Liver (tissue), 2 donors: ENCODE data around the gene ADCY2.

ENCODE experiments used
- CTCF ChIP-seq: fragments of 150-350 bp; IDR thresholded peaks from 2 replicates; pipeline ENCODE4 v1.5.1; 2017; ENCODE audit warnings: improper control_type of control experiment, low read depth, low read length; ENCODE audit not compliant: missing input control
- TF ChIP-seq, protein P1 (sequence below): IDR thresholded peaks from 2 replicates; pipeline ENCODE4 v1.6.1; 2016; ENCODE audit warnings: antibody characterized with exemption, mild to moderate bottlenecking
- donor health status: healthy.

GRCh38 chr5:7851240-7851592, 455.3 kb downstream of the ADCY2 start:
- no peak for TF ChIP-seq CTCF
- TF ChIP-seq, protein P1, sequence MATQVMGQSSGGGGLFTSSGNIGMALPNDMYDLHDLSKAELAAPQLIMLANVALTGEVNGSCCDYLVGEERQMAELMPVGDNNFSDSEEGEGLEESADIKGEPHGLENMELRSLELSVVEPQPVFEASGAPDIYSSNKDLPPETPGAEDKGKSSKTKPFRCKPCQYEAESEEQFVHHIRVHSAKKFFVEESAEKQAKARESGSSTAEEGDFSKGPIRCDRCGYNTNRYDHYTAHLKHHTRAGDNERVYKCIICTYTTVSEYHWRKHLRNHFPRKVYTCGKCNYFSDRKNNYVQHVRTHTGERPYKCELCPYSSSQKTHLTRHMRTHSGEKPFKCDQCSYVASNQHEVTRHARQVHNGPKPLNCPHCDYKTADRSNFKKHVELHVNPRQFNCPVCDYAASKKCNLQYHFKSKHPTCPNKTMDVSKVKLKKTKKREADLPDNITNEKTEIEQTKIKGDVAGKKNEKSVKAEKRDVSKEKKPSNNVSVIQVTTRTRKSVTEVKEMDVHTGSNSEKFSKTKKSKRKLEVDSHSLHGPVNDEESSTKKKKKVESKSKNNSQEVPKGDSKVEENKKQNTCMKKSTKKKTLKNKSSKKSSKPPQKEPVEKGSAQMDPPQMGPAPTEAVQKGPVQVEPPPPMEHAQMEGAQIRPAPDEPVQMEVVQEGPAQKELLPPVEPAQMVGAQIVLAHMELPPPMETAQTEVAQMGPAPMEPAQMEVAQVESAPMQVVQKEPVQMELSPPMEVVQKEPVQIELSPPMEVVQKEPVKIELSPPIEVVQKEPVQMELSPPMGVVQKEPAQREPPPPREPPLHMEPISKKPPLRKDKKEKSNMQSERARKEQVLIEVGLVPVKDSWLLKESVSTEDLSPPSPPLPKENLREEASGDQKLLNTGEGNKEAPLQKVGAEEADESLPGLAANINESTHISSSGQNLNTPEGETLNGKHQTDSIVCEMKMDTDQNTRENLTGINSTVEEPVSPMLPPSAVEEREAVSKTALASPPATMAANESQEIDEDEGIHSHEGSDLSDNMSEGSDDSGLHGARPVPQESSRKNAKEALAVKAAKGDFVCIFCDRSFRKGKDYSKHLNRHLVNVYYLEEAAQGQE = no peak
